ENCODE data around the gene MLNR. TPM values are rescaled to one million over a fixed set of nuclear protein-coding genes. Genes with fewer than 3 reads are reported as not detected.

Gene MLNR
- total and polyA plus RNA-seq, 4 donors: 0.02 TPM; not detected in 3

DNA sequence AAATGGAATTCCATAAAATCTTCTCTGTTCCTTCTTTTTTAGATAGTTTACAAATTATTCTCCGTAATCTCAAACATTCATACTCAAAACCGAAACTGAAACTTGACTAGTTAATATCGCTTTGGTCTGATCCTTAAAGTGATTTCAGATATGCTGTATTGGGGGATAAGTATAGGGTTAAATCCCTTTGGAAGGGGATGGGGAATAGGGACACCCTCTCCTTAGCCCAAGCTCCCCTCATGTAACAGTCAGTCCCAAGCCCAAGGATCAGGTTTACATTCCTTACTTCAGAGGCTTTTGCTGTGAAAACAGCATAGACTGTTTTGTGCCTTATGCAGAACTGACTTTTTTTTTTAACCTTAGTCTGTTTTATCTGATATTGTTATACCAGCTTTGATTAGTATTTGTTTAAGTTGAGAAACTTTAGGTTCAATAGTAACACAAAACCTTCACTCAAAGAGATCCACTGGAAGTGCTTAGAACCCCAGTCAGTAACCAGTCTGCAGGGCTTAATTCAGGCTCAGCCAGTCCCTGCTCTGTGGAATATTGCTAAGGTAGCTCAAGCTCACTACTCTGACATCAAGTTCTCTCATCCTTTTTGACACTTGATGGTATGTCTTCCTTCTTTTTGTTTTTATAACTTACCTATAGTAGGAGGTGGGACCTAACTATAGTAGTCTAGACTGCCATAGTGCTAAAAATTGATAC, 38.1 kb downstream of the MLNR start:
- WGBS, 2 donors: 20 to 36% methylated on average over 3 of the region's 3 CpGs
- no peak overlapping the region for H3K4me3 ChIP-seq
- H3K36me3 ChIP-seq (ENCODE audit: control insufficient read depth in 4 of 4, insufficient read depth in 4 of 4, low read length in 4 of 4): peaks cover 15 to 39% (median 33%) of the 10 kb centered on the region in 4 donors

DNA sequence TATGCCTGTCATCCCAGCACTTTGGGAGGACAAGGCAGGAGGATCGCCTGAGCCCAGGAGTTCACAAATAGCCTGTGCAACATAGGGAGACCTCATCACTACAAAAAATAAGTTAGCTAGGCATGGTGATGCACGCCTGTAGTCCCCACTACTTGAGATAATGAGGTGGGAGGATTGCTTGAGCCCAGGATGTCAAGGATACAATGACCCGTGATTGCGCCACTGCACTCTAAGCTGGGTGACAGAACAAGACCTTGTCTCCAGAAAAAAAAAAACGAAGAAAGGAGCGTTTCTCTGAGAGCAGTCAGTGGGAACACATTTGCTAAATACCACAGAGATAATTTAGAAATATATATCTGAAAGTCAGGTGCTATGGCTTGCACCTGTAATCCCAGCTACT, 39.4 kb downstream of the MLNR start:
- Histone ChIP-seq H3K4me1 (ENCODE audit: control insufficient read depth in 5 of 5, insufficient read depth in 5 of 5, low read length in 5 of 5) (no peaks in the 10 kb centered on the region), H3K27me3 (ENCODE audit: control insufficient read depth in 3 of 3, insufficient read depth in 3 of 3, low read length in 2 of 3) (no peaks in the 10 kb centered on the region), H3K36me3 (ENCODE audit: control insufficient read depth in 4 of 4, insufficient read depth in 4 of 4, low read length in 4 of 4) (peaks cover 15 to 34% (median 31%) of the 10 kb centered on the region in 4 donors), H3K9ac (ENCODE audit: insufficient read depth in 1 of 2, low read length in 2 of 2) (no peak overlapping the region), H3K27ac (ENCODE audit: low read depth in 1 of 2, low read length in 1 of 2) (no peak overlapping the region), H3K9me3 (ENCODE audit: control insufficient read depth in 4 of 4, insufficient read depth in 3 of 4, low read length in 3 of 4) (no peaks in the 10 kb centered on the region), H3K4me3 (no peak overlapping the region)
- TF ChIP-seq, protein P1, sequence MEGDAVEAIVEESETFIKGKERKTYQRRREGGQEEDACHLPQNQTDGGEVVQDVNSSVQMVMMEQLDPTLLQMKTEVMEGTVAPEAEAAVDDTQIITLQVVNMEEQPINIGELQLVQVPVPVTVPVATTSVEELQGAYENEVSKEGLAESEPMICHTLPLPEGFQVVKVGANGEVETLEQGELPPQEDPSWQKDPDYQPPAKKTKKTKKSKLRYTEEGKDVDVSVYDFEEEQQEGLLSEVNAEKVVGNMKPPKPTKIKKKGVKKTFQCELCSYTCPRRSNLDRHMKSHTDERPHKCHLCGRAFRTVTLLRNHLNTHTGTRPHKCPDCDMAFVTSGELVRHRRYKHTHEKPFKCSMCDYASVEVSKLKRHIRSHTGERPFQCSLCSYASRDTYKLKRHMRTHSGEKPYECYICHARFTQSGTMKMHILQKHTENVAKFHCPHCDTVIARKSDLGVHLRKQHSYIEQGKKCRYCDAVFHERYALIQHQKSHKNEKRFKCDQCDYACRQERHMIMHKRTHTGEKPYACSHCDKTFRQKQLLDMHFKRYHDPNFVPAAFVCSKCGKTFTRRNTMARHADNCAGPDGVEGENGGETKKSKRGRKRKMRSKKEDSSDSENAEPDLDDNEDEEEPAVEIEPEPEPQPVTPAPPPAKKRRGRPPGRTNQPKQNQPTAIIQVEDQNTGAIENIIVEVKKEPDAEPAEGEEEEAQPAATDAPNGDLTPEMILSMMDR (IDR thresholded peaks at IDR 0.05; ENCODE audit: control extremely low read depth, extremely low read depth): no peak
- ATAC-seq (ENCODE audit: insufficient read depth, low FRiP score) (no peak), DNase-seq (no peak)
- 88 to 92% methylated on average over 6 of the region's 6 CpGs for WGBS, 2 donors

More for the DNA sequence above, 38.1 kb downstream of the MLNR start:
- ATAC-seq (ENCODE audit: insufficient read depth, low FRiP score) (no peak), DNase-seq (no peak)
- Histone ChIP-seq H3K27me3 (ENCODE audit: control insufficient read depth in 3 of 3, insufficient read depth in 3 of 3, low read length in 2 of 3) (no peaks in the 10 kb centered on the region), H3K9me3 (ENCODE audit: control insufficient read depth in 4 of 4, insufficient read depth in 3 of 4, low read length in 3 of 4) (no peaks in the 10 kb centered on the region), H3K4me1 (ENCODE audit: control insufficient read depth in 5 of 5, insufficient read depth in 5 of 5, low read length in 5 of 5) (no peaks in the 10 kb centered on the region), H3K27ac (ENCODE audit: low read depth in 1 of 2, low read length in 1 of 2) (peak overlapping the region in 1 of 2 donors; percentile 60), H3K9ac (ENCODE audit: insufficient read depth in 1 of 2, low read length in 2 of 2) (no peak overlapping the region)
- TF ChIP-seq, protein P1 (IDR thresholded peaks at IDR 0.05; ENCODE audit: control extremely low read depth, extremely low read depth): no peak

DNA sequence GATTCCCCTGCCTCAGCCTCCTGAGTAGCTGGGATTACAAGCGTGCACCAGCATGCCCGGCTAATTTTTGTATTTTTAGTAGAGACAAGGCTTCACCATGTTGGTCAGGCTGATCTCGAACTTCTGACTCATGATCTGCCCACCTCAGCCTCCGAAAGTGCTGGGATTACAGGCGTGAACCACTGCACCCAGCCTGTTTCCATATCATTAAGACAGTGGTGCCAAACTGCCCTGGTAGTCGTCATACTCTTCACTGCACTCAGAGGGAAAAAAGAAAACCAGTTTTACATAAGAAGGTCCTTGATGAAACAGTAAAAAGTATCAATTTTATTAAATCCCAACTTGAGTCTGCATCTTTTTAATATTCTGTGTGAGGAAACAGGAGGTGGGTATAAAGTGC, 42.5 kb downstream of the MLNR start:
- 90 to 96% methylated on average over 6 of the region's 6 CpGs for WGBS, 2 donors
- TF ChIP-seq, protein P1 (IDR thresholded peaks at IDR 0.05; ENCODE audit: control extremely low read depth, extremely low read depth): no peak
- no peaks in the 10 kb centered on the region for H3K9me3 ChIP-seq (ENCODE audit: control insufficient read depth in 4 of 4, insufficient read depth in 3 of 4, low read length in 3 of 4)
- DNase-seq (no peak), ATAC-seq (ENCODE audit: insufficient read depth, low FRiP score) (no peak)
- peaks cover 10 to 23% (median 20%) of the 10 kb centered on the region in 4 donors for H3K36me3 ChIP-seq (ENCODE audit: control insufficient read depth in 4 of 4, insufficient read depth in 4 of 4, low read length in 4 of 4)
- H3K27ac ChIP-seq (ENCODE audit: low read depth in 1 of 2, low read length in 1 of 2): no peak overlapping the region
- H3K4me3 ChIP-seq: no peak overlapping the region
- H3K4me1 ChIP-seq (ENCODE audit: control insufficient read depth in 5 of 5, insufficient read depth in 5 of 5, low read length in 5 of 5): no peaks in the 10 kb centered on the region
- no peaks in the 10 kb centered on the region for H3K27me3 ChIP-seq (ENCODE audit: control insufficient read depth in 3 of 3, insufficient read depth in 3 of 3, low read length in 2 of 3)
- no peak overlapping the region for H3K9ac ChIP-seq (ENCODE audit: insufficient read depth in 1 of 2, low read length in 2 of 2)
